NK-92 treated with Interleukin-12 subunit alpha and Interleukin-12 subunit beta, amount 100 ng/mL, for 24 hours (cell line): ENCODE results near the gene LTC4S.

Experiments used
- DNase-seq: peaks from one replicate; lab custom pipeline; 2025; lab: John Stamatoyannopoulos, UW

LTC4S gene

DNA sequence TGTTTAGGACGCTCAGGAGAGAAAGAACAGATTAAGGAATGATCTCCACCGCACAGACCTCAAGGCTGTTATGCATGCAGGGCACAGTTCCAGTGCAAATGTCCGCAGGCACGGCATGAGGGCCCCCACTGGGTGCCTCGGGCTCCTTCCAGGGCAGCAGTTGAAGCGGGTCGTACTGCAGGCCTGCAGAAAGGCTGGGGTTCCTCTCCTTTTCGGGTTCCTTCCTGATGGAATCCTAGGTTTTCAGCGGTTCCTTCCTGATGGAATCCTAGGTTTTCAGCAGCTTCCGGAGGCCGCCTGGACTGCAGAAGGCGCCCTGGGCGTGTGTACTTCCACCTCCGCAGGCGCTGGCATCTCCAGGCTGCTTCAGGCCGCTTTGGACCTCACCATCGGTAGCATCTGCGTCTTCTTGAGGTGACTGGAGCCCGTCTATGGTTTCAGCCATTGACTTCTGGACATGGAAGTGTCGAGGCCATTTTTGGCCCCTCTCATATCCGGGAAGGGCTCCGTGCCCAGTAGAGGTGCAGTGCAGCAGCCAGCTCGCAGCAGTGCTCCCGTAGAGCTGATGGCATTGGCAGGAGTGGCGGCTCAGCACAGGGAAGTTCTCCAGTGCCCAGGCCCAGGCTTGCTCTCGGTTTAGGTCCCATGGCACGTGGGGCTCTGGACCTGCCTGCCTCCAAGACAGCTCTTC is 18.5 kb downstream of the LTC4S start:
- DNase-seq = no peak

DNA sequence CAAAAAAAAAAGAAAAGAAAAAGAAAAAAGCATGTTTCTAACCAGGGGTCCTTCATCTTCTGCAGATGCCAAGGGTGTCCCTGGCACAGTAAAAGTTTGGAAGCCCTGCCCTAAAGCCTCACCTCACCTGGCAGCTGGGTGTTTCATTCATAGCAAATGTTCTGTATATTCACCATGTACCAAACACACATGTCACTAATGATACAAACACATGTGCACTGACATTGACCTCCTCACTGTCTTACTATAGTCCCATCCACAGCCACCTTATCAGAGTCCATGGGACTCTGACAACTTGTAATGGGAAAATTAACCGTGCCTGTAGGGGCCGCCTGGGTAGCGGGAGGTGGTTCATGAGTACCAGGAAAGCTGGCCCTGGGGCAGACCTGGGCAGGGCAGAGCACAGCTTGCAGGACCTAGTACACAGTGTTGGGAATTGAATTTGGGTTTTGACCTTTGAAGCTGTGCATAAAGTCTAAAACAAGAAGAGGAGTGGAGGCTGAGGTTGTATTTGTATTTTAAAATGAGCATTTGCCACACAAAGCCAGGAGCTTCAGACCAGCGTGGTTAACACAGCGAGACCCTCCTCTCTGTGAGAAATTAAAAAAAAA is 19.3 kb downstream of the LTC4S start:
- DNase-seq = no peak

DNA sequence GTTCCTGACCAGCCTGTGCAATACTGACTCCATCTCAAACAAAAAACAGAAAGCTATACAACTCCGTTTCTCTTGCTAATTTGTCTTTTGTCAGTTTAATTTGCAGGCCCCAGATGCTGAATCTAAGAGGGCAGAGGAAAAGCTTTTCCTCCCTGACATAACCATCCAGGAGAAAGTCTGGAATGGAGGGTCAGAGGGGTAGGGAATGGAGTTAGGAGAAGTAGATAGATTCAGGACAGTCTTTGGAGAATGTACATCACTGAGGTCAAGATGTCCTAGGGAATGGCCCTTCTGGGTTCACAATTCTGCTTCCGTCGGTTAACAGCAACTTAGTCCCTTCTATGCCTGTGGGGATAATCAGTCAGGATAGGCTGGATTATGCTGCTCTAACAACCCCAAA is 20.3 kb downstream of the LTC4S start:
- no peak for DNase-seq

DNA sequence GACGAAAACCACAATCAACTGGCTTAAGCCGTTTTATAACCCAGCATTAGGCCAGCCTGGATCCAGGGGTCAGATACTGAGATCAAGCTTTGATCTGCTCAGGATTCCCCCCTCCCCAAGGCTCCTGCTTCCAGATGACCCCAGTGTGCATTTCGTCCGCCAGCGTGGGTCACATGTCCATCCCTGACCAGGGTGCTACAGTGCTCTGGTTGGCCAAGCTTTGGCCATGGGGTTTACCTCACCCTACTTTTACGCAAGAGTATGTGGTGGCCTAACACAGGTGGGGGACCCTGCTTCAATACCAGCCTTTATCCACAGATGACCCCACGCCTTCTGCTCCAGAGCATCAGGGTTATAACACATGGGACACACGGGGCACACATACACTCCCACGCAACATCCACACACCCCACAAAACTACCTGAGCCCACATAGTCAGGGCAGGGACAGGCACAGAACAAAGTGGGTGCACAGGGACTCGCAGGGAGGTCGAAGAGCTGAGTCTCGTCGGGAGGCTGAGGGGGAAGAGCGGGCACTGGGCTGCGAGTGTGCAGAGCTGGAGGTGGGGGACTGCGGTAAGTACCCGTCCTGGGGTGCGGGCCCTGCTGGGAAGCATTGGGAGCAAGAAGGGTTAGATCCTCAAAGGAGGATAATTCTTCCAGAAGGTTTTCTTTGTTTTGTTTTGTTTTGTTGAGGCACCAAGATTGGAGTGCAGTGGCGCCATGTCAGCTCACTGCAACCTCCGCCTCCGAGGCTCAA is 21.9 kb downstream of the LTC4S start:
- DNase-seq = no peak

DNA sequence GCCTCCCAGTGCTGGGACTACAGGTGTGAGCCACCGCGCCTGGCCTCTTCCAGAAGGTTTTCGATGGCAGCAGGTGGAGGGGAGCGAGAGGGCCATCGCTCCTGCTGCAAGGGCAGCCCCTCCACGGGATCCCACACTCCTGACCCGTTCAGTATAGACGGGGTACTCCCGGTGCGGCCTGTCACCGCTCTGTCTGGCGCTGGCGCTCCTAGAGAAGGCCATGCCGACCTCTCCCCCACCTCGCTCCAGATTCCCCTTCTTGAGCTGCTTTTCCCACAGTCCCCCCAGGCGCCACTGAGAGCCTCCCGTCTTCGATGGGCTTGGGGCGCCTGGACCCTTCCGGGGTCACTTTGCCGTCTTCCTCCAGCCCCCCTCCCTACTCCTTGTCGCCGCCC is 22.6 kb downstream of the LTC4S start:
- no peak for DNase-seq

DNA sequence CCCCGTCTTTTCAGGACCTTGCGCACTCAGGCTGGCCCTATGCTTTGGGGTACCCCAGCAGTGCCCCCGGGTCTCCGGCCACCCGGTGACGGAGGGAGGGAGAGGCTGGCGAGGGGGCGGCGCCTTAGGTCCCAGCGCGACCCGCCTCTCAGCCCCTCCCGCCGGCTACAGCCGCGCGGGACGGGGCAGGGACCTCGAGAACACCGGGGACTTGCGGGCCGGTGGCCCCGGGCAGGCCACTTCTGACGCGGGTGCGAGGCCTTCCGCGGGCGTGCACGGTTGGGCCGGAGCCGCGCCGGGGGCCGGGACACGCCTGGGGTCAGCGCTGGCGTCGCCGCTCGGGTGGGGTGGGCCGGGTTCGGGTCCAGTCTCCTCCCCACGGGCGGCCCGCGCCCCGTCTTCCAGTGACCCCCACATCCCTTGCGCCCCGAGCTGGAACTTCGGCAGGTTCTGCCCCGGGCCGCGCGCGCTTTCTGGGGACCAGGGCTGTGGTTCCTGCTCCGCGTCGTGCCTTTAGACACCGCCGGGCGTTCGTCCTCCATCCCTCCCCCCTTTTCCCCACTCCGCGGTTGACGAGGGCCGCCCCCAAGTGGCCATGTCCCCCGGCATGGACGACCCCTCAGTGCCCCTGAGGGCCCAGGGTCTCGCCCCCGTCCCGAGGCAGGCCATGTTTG is 23.1 kb downstream of the LTC4S start:
- DNase-seq = no peak

DNA sequence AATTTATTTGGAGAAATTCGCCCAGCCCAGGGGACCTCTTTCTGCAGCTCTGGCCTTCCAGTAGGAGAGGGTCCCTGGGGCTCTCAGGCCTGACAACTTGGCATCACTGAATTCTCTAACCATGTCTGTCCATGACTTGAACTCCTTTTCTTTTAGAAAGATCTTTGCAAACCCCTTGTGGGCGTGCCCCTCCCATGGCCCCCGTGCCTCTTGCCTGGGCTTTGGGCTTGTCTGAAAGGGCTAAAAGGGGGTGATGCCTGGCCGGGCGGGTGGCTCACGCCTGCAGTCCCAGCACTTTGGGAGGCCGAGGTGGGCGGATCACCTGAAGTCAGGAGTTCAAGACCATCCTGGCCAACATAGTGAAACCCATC is 23.7 kb downstream of the LTC4S start:
- DNase-seq = no peak

DNA sequence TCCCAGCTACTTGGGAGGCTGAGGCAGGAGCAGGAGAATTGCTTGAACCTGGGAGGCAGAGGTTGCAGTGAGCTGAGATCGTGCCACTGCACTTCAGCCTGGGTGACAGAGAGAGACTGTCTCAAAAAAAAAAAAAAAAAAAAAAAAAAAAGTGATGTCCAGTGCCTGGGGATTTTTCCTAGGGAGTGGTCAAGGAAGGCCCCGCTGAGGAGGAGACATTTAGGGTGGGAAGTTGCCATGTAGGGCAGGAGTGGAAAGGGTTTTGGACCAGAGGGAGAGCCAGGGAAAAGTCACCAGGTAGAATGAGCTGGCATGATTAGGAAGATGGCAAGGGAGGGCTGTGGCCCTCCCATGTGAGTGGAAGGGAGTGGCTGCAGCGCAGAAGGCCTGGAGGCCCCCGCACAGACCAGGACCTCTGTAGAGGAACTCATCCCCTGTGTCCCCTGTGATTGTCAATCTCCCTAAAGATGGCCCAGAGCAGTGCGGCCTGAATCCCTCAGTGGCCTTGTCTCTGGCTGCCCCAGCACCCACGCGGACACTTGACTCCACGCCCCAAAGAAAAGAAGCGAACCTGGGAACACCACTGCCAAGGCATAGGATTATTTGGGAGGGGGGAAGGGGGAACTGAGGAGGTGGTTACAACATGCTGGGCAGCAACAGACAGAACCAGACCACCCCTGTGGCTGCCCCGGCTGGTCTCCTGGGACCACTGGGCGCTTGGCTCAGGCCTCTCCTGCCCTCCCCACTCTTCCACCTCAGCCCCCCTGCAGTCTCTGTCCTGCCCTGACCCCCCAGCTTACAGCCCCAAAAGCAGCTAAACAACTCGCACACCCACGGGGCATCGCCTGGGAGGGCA is 24.3 kb downstream of the LTC4S start:
- DNase-seq = no peak

DNA sequence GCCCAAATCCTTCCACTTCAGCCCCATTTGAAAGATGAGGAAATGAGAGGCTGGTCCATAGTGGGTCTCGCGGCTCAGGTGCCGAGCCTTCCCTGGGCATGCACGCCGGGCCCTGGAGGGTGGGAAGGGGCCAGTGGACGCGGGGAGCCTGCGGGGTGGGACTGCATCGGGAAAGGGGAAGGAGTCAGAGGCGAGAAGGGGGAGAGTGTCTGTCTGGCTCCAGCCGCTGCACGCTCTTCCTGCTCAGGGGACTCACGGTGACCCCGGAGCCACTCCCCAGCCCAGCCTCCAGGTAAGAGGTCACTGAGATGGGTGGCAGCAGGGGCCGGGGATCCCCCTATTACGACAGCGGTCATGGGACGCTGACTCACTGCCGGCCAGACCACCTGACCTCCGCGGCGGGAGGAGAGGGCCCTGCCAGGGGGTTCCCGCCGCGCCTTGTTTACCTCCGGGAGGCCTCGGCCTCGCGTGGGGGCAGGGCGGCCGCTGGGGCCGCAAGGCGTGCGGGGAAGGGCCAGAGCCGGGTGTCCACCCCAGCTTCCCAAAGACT is 25.0 kb downstream of the LTC4S start:
- peak; percentile 79 for DNase-seq

DNA sequence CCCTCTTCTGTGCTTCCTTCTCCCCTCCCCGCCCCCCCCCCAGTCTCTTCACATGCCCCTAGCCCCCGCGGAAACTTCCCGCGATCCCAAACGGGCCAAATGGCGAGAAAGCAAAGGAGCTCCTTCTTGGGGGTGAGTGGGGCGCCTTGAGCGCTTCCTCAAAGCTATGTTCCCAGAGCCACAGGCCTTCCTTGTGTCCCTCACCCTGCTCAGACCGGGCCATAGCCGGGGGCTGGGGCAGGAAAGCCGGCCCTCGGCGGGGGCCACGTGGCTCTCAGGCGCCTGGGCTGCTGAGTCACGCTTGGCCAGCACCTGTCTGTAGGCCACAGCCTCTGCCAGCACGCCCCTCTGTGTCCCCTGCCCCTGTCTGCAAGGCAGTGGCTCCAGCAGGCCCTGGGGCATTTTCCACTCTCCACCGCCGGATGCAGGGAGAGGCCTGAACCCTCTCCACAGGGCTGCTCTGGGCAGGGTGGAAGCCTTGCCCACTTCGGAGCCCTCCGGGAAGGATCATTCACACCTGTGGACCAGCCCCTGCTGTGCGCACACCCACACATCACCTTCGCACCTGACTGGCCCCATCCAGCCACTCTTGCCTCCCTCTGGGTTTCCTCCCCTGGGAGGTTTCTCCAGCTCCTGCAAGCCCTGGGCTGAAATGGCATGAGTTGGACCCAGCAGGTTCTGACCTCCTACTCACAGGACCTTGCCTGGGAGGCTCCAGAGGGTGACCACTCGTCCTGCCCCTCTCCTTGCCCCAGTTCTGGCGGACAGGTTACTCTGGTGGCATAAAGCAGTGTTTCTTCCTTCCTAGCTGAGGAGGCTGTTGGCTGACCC is 25.7 kb downstream of the LTC4S start:
- peak; percentile 49 for DNase-seq

DNA sequence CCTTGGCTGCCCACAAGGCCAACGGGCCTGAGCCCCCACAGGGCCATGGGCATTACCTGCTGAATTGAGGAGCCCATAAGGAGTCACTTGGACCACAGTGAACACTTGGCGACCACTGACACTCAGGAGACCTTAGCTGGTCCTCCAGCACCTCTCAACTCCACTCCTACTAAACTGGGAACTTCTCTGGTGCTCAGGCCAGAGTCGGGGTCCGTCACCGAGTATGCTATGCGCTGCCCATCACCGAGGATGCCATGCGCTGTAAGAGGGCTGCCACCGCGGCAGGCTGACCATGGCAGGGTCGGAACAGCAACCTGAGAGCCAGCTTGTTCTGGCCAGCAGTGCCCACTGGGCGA is 26.3 kb downstream of the LTC4S start:
- DNase-seq = no peak

DNA sequence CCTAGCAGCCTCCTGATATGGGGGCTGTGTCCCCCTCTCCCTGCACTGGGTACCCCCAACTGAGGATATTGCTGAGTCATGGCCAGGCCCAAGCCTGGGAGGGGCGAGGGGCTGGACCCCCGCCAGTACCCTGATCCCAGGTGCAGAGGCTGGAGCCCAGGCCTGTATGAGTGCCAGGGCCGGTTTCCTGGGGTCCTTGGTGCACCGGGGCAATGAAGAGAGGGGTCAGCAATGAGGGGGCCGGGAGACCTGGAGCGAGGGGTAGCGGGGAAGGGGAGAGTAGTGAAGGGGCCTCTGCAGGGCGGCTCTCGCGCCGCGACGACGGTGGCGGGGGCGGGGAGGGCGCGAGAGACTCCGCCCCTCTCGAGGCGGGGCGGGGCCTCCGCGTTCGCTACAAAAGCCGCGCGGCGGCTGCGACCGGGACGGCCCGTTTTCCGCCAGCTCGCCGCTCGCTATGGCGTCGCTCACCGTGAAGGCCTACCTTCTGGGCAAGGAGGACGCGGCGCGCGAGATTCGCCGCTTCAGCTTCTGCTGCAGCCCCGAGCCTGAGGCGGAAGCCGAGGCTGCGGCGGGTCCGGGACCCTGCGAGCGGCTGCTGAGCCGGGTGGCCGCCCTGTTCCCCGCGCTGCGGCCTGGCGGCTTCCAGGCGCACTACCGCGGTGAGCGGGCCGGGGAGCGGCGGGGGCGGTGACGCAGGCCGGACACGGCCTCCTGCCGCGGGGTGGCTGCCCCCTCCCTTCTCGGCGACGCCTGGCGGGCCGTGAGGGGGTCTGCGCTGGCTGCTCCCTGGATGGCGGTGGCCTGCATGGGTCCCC is 26.9 kb downstream of the LTC4S start, which contains the start of gene SQSTM1:
SQSTM1 (plus strand) TSS at position 423 of the 815 bp plus-strand sequence; CDS start at position 455, 32 bp downstream.
- peak; percentile 72 for DNase-seq

DNA sequence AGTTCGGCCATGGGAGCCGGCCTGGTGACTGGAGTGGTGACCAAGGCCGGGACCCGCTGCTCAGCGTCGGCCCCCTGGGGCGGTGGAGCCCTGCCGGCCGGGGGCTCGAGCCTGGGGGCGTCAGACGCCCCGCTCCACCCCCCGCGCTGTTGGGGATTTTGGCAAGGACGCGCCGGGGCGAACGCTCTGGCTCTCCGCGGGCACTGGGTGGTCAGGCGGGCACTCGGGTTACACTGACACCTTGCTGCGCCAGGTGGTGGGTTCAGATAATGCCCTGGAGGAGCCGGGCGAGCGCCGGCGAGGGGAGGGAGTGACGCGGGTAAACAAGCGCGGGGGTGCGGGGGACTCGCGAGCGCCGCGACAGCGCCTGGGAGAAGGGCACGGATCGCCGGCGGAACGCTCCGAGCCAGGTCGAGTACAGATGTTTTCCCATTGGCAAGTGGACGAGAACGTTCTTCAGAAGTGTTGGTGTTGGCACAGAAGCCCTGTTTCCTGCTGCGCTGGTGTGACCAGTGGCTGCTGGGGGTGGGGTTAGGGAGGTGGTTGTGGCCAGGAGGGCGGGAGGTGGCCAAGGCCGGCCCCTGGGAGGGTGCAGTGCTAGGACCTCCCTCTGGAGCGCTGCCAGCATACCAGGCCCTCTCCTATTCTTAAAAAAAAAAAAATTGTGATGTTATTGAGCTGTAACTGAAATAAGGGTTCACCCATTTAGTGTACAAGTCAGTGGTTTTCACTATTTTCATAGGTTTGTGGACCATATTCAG is 27.7 kb downstream of the LTC4S start:
- peak; percentile 87 for DNase-seq

DNA sequence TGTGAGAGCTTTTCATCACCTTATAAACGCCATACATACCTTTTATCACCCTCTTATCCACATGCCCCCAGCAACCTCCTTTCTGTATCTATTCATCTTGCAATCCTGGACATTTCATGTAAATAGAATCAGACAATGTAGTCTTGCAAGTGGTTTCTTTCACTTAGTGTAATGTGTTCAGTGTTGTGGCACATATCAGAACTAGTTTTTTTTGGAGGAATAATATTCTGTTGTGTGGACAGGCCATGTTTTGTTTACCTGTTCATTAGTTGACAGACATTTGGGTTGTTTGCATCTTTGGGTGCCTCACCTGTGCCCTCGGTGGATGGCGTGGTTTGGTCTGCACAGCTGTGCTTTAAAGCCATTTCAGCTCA is 28.3 kb downstream of the LTC4S start:
- DNase-seq = no peak

DNA sequence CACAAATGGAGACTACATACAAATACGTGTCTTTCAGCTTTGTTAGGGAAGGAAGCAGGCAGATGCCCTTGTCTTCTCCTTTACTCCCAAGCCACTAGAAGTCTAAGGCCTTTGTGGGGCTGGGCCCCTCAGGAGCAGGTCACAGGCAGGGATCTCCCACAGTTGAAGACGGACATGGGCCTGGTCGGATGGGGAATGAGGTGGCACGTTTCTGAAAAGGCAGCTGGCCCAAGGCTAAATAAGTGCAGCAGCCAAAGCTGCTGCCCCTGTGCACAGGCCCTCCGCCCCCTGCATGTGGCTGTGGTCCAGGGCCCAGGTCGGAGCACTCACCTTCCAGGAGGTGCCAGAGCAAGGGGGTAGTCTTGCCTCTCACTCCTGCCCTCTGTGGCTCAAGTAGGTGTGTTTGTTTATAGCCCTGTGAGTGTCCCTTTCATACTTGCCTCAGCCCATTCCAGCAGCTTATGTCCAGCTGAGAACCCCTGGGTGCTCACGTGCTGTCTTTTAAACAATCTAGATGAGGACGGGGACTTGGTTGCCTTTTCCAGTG is 28.7 kb downstream of the LTC4S start:
- DNase-seq = no peak

DNA sequence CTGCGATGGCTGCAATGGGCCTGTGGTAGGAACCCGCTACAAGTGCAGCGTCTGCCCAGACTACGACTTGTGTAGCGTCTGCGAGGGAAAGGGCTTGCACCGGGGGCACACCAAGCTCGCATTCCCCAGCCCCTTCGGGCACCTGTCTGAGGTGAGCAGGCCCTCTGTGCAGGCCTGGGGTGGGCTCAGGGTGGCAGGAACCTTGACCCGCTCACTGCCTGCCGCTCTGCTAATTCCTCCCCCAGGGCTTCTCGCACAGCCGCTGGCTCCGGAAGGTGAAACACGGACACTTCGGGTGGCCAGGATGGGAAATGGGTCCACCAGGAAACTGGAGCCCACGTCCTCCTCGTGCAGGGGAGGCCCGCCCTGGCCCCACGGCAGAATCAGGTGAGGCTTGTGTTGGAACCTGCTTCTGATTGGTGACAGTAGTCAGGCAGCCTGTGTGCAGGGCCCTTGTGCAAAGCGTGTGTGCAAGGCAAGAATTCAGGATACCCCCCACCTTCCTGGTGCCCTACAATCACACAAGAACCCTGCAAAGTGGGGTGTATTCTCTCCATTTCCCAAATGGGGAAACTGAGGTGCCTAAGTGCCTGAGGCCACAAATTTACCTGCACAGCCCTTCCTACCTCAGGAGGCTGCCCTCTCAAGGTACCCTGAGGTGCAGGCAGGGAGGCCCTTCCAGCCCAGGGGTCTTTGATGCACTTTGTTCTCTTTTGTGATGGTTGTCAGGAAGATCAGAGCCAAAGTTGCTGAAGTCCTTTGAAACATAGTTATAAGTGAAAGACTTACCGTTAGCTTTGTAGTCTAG is 30.4 kb downstream of the LTC4S start:
- no peak for DNase-seq

DNA sequence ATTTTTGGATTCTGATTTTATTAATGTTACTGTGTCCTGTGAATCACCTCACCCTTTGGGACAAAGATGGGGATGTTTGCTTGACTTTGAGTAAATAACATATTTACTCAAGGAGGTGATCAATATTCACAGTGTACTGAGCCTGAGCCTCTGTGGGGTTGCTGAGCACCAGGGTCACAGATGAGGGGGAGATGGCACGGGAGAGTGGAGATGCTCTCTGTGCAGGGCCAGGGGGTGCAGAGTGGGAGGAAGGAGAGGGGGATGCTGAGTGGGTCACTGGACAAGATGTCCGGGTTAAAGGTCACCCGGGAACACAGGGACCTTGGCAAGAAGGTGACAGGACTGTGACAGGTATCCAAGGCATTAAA is 30.9 kb downstream of the LTC4S start:
- no peak for DNase-seq

DNA sequence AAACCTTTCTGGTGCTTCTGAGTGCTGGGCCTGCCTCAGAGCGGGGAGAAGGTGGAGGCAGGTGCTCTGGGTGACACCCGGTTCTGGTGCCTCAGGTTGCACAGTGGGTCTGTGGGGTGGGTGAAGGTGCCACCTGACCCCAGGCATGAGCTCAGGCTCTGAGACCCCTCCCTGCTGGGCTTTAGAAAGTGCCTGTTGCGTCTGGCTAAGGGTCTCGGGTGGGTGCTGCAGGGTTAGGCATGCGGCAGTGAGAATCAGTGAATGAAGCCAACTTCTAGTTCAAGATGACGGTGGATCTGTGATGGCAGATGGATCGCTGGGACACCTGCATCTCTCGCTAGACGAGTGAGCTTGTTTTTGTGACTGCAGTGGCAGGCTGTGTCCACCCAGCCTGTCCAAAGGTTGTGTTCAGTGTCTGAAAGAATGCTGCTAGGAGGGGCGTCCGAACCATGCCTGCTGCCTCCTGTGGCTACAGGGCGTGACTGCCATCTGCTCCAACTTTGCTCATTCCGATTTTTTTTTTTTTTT is 31.9 kb downstream of the LTC4S start:
- no peak for DNase-seq
